Trophoblast cell (in vitro differentiated cells and primary cell): ENCODE results near the gene LPCAT2.

Source experiments
- DNase-seq, 2 donors: peaks; one replicate each; pipeline ENCODE4 v3.0.0-alpha.2; 2016
- H2AFZ ChIP-seq: 2 replicates; pipeline ENCODE4 v1.6.1; 2013; ENCODE audit warnings: low read length, moderate library complexity, mild to moderate bottlenecking; ENCODE audit not compliant: insufficient read depth, poor library complexity
- H2AK5ac ChIP-seq: 2 replicates; pipeline ENCODE4 v1.6.1; 2013; ENCODE audit warnings: mild to moderate bottlenecking, low read length
- H2BK120ac ChIP-seq: 2 replicates; pipeline ENCODE4 v1.6.1; 2013; ENCODE audit warnings: low read length, mild to moderate bottlenecking, moderate library complexity; ENCODE audit not compliant: insufficient read depth, poor library complexity
- H2BK12ac ChIP-seq: 2 replicates; pipeline ENCODE4 v1.6.1; 2013; ENCODE audit warnings: mild to moderate bottlenecking, low read length, moderate library complexity
- H2BK5ac ChIP-seq: 2 replicates; pipeline ENCODE4 v1.6.1; 2013; ENCODE audit warnings: low read length, low read depth, moderate library complexity, mild to moderate bottlenecking; ENCODE audit not compliant: poor library complexity
- H3K14ac ChIP-seq: 2 replicates; pipeline ENCODE4 v1.6.1; 2013; ENCODE audit warnings: mild to moderate bottlenecking, low read length
- H3K18ac ChIP-seq: 2 replicates; pipeline ENCODE4 v1.6.1; 2013; ENCODE audit warnings: mild to moderate bottlenecking, low read length
- H3K23ac ChIP-seq: 2 replicates; pipeline ENCODE4 v1.6.1; 2013; ENCODE audit warnings: low read length
- H3K27ac ChIP-seq: 2 replicates; pipeline ENCODE4 v1.5.1; 2013; ENCODE audit warnings: low read depth, mild to moderate bottlenecking, inconsistent platforms, low read length, moderate library complexity
- H3K27me3 ChIP-seq: 2 replicates; pipeline ENCODE4 v1.6.1; 2013; ENCODE audit warnings: inconsistent platforms, mild to moderate bottlenecking, low read length, moderate library complexity; ENCODE audit not compliant: insufficient read depth
- H3K36me3 ChIP-seq, 2 experiments: 1 replicate in 1 of 2; 2 replicates in 1 of 2; pipeline ENCODE4 v1.6.1; 2013; ENCODE audit warnings: low read length in 2 of 2, mild to moderate bottlenecking in 2 of 2, moderate library complexity in 1 of 2; ENCODE audit not compliant: insufficient read depth in 2 of 2, control insufficient read depth in 1 of 2
- H3K4ac ChIP-seq: 2 replicates; pipeline ENCODE4 v1.6.1; 2013; ENCODE audit warnings: low read depth, mild to moderate bottlenecking, low read length, moderate library complexity
- H3K4me1 ChIP-seq, 2 experiments: 1 replicate in 1 of 2; 2 replicates in 1 of 2; pipeline ENCODE4 v1.6.1; 2013; ENCODE audit warnings: low read length in 2 of 2, mild to moderate bottlenecking in 2 of 2, moderate library complexity in 1 of 2; ENCODE audit not compliant: insufficient read depth in 2 of 2, control insufficient read depth in 1 of 2
- H3K4me2 ChIP-seq: 2 replicates; pipeline ENCODE4 v1.6.1; 2013; ENCODE audit warnings: inconsistent platforms, mild to moderate bottlenecking, low read length, moderate library complexity
- H3K4me3 ChIP-seq: 2 replicates; pipeline ENCODE4 v1.5.1; 2013; ENCODE audit warnings: mild to moderate bottlenecking, low read depth, low read length, inconsistent platforms
- H3K79me1 ChIP-seq: one replicate; pipeline ENCODE4 v1.6.1; 2013; ENCODE audit warnings: low read length
- H3K79me2 ChIP-seq: 2 replicates; pipeline ENCODE4 v1.6.1; 2013; ENCODE audit warnings: low read length, mild to moderate bottlenecking; ENCODE audit not compliant: control insufficient read depth, insufficient read depth, poor library complexity
- H3K9ac ChIP-seq: 2 replicates; pipeline ENCODE4 v1.6.1; 2013; ENCODE audit warnings: mild to moderate bottlenecking, low read length
- H3K9me3 ChIP-seq: 2 replicates; pipeline ENCODE4 v1.6.1; 2013; ENCODE audit warnings: low read depth, mild to moderate bottlenecking, control low read depth, inconsistent platforms, low read length; ENCODE audit not compliant: insufficient read depth
- H4K12ac ChIP-seq: 2 replicates; pipeline ENCODE4 v1.6.1; 2013; ENCODE audit warnings: low read depth, mild to moderate bottlenecking, low read length, moderate library complexity
- H4K8ac ChIP-seq: 2 replicates; pipeline ENCODE4 v1.6.1; 2013; ENCODE audit warnings: low read depth, mild to moderate bottlenecking, low read length, moderate library complexity
- H4K91ac ChIP-seq: one replicate; pipeline ENCODE4 v1.6.1; 2013; ENCODE audit warnings: low read depth, mild to moderate bottlenecking, low read length, moderate library complexity
- WGBS: extraction: QIAGEN DNeasy Blood & Tissue Kit; methylation state at CpG from one replicate; pipeline ENCODE4 v1.1.7; 2013; ENCODE audit warnings: missing lambda C conversion rate; ENCODE audit not compliant: insufficient read length, insufficient coverage; ENCODE audit errors: extremely low coverage; 5-methylcytosine and 5-hydroxymethylcytosine counted together

LPCAT2 gene

GRCh38 chr16:55490301-55490700 lies 18.6 kb upstream of the LPCAT2 start:
- Histone ChIP-seq H4K91ac (no peak overlapping the region), H2BK5ac (no peak overlapping the region), H3K4ac (no peak overlapping the region), H4K8ac (no peak overlapping the region), H3K23ac (no peak overlapping the region), H2AK5ac (no peak overlapping the region), H3K14ac (no peak overlapping the region), H4K12ac (no peak overlapping the region), H3K36me3 (peaks cover 72 to 89% of the 10 kb centered on the region in 2 experiments), H3K9ac (no peak overlapping the region), H3K79me1 (no peaks in the 10 kb centered on the region), H2BK120ac (no peak overlapping the region), H2BK12ac (no peak overlapping the region), H2AFZ (no peak overlapping the region), H3K4me3 (no peak overlapping the region), H3K79me2 (no peaks in the 10 kb centered on the region), H3K9me3 (peaks cover 2% of the 10 kb centered on the region), H3K18ac (no peak overlapping the region), H3K27me3 (no peaks in the 10 kb centered on the region), H3K4me1 (peaks cover 0 to 9% of the 10 kb centered on the region in 2 experiments), H3K4me2 (no peak overlapping the region), H3K27ac (no peak overlapping the region)
- WGBS = no CpG with 5 or more reads among the region's 2 CpGs
- DNase-seq = no peak

DNA sequence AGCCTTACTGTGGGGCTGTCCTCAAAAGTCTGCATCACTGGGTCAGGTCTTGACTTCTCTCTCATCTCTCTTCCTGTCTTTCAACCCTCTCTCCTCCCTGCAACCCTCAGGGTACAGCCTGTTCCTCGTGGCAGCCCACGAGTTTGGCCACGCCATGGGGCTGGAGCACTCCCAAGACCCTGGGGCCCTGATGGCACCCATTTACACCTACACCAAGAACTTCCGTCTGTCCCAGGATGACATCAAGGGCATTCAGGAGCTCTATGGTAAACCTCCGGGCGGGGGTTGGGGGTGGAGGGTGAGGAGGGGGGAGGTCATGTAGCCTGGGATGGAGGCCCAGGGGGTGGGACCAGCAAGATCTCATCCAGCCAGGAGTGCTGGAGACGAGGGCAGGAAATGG lies 17.2 kb upstream of the LPCAT2 start:
- no peak overlapping the region for H2BK12ac ChIP-seq

GRCh38 chr16:55492756-55493380 lies 16.0 kb upstream of the LPCAT2 start:
- peaks cover 68 to 88% of the 10 kb centered on the region in 2 experiments for H3K36me3 ChIP-seq
- no peak overlapping the region for H3K4me2 ChIP-seq
- no peak overlapping the region for H4K91ac ChIP-seq
- peaks cover 2% of the 10 kb centered on the region for H3K9me3 ChIP-seq
- H3K79me2 ChIP-seq = no peaks in the 10 kb centered on the region
- H4K8ac ChIP-seq = no peak overlapping the region
- no peak overlapping the region for H2BK5ac ChIP-seq
- peaks cover 6% of the 10 kb centered on the region for H3K79me1 ChIP-seq
- H2BK12ac ChIP-seq = no peak overlapping the region
- H3K18ac ChIP-seq = no peak overlapping the region
- H4K12ac ChIP-seq = no peak overlapping the region
- H3K9ac ChIP-seq = no peak overlapping the region
- no peak for DNase-seq
- peaks cover 2 to 12% of the 10 kb centered on the region in 2 experiments for H3K4me1 ChIP-seq
- no peak overlapping the region for H2BK120ac ChIP-seq
- WGBS = no CpG with 5 or more reads among the region's 10 CpGs
- no peaks in the 10 kb centered on the region for H3K27me3 ChIP-seq
- H3K14ac ChIP-seq = no peak overlapping the region
- H3K27ac ChIP-seq = peak overlapping the region; percentile 4
- no peak overlapping the region for H3K4me3 ChIP-seq
- H2AFZ ChIP-seq = no peak overlapping the region
- no peak overlapping the region for H2AK5ac ChIP-seq
- no peak overlapping the region for H3K4ac ChIP-seq
- no peak overlapping the region for H3K23ac ChIP-seq

More for the DNA sequence above, 17.2 kb upstream of the LPCAT2 start:
- Histone ChIP-seq H4K12ac (no peak overlapping the region), H3K4me3 (no peak overlapping the region), H3K79me2 (no peaks in the 10 kb centered on the region), H2AK5ac (no peak overlapping the region), H4K91ac (no peak overlapping the region), H3K9ac (no peak overlapping the region), H3K4ac (no peak overlapping the region), H2AFZ (no peak overlapping the region), H3K27ac (no peak overlapping the region), H3K4me1 (peaks cover 0 to 11% of the 10 kb centered on the region in 2 experiments), H3K9me3 (peaks cover 2% of the 10 kb centered on the region), H2BK5ac (no peak overlapping the region), H3K14ac (no peak overlapping the region), H3K27me3 (no peaks in the 10 kb centered on the region), H4K8ac (no peak overlapping the region), H2BK120ac (no peak overlapping the region), H3K4me2 (no peak overlapping the region), H3K36me3 (peaks cover 70 to 90% of the 10 kb centered on the region in 2 experiments), H3K23ac (no peak overlapping the region), H3K79me1 (no peaks in the 10 kb centered on the region), H3K18ac (no peak overlapping the region)
- WGBS = no CpG with 5 or more reads among the region's 7 CpGs
- no peak for DNase-seq

GRCh38 chr16:55494994-55495421 lies 13.9 kb upstream of the LPCAT2 start:
- no CpG with 5 or more reads among the region's 3 CpGs for WGBS
- no peak overlapping the region for H2BK120ac ChIP-seq
- peaks cover 53 to 80% of the 10 kb centered on the region in 2 experiments for H3K36me3 ChIP-seq
- H3K9me3 ChIP-seq = no peaks in the 10 kb centered on the region
- H3K14ac ChIP-seq = no peak overlapping the region
- H4K8ac ChIP-seq = no peak overlapping the region
- H2AK5ac ChIP-seq = no peak overlapping the region
- H3K4me2 ChIP-seq = no peak overlapping the region
- no peak overlapping the region for H3K18ac ChIP-seq
- H3K23ac ChIP-seq = no peak overlapping the region
- no peak overlapping the region for H3K4me3 ChIP-seq
- H4K91ac ChIP-seq = no peak overlapping the region
- H3K9ac ChIP-seq = no peak overlapping the region
- H2BK12ac ChIP-seq = no peak overlapping the region
- H3K79me2 ChIP-seq = peaks cover 2% of the 10 kb centered on the region
- H2BK5ac ChIP-seq = no peak overlapping the region
- H3K27me3 ChIP-seq = no peaks in the 10 kb centered on the region
- H3K4me1 ChIP-seq = peaks cover 10 to 23% of the 10 kb centered on the region in 2 experiments
- peak in 1 of 2 donors; percentile 47 for DNase-seq
- H3K27ac ChIP-seq = peak overlapping the region; percentile 39
- no peak overlapping the region for H3K4ac ChIP-seq
- H3K79me1 ChIP-seq = peaks cover 18% of the 10 kb centered on the region
- H4K12ac ChIP-seq = no peak overlapping the region
- no peak overlapping the region for H2AFZ ChIP-seq
